Measurements from ENCODE around the gene MEI4.

The MEI4 gene

DNA sequence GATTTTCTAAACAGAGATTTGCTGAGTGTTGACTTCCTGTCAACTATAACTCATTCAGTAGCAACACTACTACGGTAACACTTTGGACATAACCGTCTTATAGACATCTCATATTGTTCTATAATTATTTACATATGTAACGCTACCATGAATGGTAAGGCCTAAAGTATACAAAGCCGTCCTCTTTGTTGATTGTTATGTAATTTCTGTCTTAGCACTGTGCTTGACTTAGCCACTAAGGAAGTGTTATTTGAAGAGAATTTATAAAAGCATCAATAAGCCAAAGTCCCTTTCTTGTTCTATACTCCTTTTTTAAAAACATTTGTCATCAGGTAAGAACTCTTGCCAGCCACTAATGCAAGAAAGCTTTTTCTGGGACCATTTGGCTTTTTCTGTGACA, 240.6 kb downstream of the MEI4 start:
- no peaks in the 10 kb centered on the region for H3K27me3 Mint-ChIP-seq
- H3K9me3 Mint-ChIP-seq = peaks cover 30% of the 10 kb centered on the region
- no peaks in the 10 kb centered on the region for H3K4me1 Mint-ChIP-seq (ENCODE audit: low read depth)
- no peak for DNase-seq
- H3K4me3 Mint-ChIP-seq = no peak overlapping the region
- no peaks in the 10 kb centered on the region for H3K36me3 Mint-ChIP-seq (ENCODE audit: low read depth)
- no peak overlapping the region for H3K27ac Mint-ChIP-seq

DNA sequence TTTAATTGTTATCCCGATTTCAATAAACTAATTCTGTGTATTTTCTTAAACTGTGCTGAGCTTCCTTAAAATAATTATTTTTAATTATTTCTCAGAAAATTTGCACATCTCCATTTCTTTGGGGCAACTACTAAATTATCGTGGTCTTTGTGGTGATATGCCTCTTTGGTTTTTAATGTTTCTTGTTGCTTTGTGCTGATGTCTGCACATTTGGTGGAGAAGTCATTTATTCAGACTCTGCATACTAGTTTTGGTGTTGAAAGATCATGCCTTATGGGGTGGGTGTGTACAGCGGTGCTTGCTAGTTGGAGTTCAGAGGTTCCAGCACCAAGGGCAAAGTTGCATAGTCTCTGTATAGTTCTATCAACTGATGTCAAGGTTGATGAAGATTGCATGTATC, 253.2 kb downstream of the MEI4 start:
- no peaks in the 10 kb centered on the region for H3K36me3 Mint-ChIP-seq (ENCODE audit: low read depth)
- peaks cover 6% of the 10 kb centered on the region for H3K9me3 Mint-ChIP-seq
- no peak overlapping the region for H3K27ac Mint-ChIP-seq
- DNase-seq = no peak
- no peak overlapping the region for H3K4me3 Mint-ChIP-seq
- no peaks in the 10 kb centered on the region for H3K27me3 Mint-ChIP-seq
- no peaks in the 10 kb centered on the region for H3K4me1 Mint-ChIP-seq (ENCODE audit: low read depth)

DNA sequence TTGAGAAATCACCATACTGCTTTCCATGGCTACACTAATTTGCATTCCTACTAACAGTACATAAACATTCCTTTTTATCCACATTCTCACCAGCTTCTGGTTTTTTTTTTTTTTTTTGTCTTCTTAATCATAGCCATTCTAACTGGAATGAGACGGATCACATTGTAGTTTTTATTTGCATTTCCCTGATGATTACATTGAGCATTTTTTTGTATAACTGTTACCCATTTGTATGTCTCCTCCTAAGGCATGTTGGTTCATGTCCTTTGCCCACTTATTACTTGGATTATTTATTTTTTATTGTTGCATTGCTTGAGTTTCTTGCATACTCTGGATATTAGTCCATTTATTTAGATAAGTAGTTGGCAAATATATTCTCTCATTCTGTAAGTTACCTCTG, 258.0 kb downstream of the MEI4 start:
- no peaks in the 10 kb centered on the region for H3K36me3 Mint-ChIP-seq (ENCODE audit: low read depth)
- no peaks in the 10 kb centered on the region for H3K27me3 Mint-ChIP-seq
- DNase-seq = no peak
- H3K4me1 Mint-ChIP-seq (ENCODE audit: low read depth) = no peaks in the 10 kb centered on the region
- H3K27ac Mint-ChIP-seq = no peak overlapping the region
- H3K4me3 Mint-ChIP-seq = no peak overlapping the region
- H3K9me3 Mint-ChIP-seq = peaks cover 18% of the 10 kb centered on the region

DNA sequence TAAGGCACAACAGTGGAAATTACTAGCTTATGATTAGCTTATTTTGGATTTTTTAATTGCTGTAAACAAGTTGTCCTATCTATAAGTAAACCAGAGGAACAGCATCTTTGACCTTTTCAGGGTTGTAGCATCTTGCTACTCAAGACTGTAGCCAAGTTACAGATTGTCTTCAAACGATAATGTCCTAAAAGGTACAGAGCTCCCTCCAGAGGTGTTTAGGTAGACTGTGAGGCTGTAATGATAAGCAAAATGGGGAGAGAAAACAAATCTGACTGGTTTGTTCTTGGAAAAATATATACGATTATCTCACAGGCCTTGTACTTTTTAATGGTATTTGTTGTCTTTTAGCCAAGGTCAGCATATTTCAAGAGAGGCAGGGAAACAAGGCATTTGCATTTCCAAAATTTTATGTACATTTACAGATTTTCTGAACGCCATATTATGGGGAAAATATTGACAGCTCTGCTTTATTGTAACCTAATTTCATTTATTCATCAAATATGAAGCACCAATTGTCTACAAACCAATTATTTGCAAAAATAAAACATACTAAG, 273.4 kb downstream of the MEI4 start:
- Mint-ChIP-seq H3K36me3 (ENCODE audit: low read depth) (no peaks in the 10 kb centered on the region), H3K9me3 (peaks cover 14% of the 10 kb centered on the region), H3K4me1 (ENCODE audit: low read depth) (no peaks in the 10 kb centered on the region), H3K27me3 (no peaks in the 10 kb centered on the region), H3K27ac (no peak overlapping the region), H3K4me3 (no peak overlapping the region)
- no peak for DNase-seq

DNA sequence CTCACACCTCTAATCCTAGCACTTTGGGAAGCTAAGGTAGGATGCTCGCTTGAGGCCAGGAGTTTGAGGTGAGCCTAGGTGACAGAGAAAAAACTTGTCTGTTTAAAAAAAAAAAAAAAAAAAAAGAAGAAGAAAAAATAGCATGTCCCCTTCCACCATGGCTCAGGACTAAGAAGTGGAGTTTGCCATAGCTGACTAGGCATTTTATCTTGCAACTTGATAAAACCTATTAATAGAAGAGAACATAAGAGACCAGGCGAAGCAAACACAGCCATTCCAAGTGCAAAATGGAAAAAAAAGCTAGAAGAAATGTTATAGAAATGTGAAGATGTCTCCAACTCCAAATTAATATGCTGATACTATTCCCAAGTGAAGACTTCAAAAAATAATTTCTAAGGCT, 277.5 kb downstream of the MEI4 start:
- Mint-ChIP-seq H3K9me3 (peaks cover 14% of the 10 kb centered on the region), H3K27me3 (no peaks in the 10 kb centered on the region), H3K4me1 (ENCODE audit: low read depth) (no peaks in the 10 kb centered on the region), H3K36me3 (ENCODE audit: low read depth) (no peaks in the 10 kb centered on the region), H3K27ac (no peak overlapping the region), H3K4me3 (no peak overlapping the region)
- DNase-seq = no peak

DNA sequence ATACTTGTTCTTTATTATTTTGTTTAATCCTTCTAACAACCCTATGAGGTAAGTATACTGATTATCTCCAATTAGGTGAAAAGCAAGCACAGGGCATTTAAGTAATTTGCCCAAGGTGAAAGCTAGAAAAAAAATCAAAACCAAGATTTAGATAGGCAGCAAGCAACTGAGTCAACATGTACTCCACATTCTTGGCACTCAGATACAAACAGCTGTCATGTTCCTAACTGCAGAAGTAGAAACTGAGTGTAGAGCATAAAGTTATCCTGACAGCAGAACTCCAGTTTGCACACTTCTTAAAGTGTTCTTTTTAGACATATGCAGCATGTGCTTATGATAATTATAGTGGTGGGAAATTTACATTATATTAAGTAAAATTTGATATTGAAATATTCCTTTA, 278.1 kb downstream of the MEI4 start:
- Mint-ChIP-seq H3K27ac (no peak overlapping the region), H3K36me3 (ENCODE audit: low read depth) (no peaks in the 10 kb centered on the region), H3K4me3 (no peak overlapping the region), H3K27me3 (no peaks in the 10 kb centered on the region), H3K4me1 (ENCODE audit: low read depth) (no peaks in the 10 kb centered on the region), H3K9me3 (peaks cover 13% of the 10 kb centered on the region)
- DNase-seq = no peak

DNA sequence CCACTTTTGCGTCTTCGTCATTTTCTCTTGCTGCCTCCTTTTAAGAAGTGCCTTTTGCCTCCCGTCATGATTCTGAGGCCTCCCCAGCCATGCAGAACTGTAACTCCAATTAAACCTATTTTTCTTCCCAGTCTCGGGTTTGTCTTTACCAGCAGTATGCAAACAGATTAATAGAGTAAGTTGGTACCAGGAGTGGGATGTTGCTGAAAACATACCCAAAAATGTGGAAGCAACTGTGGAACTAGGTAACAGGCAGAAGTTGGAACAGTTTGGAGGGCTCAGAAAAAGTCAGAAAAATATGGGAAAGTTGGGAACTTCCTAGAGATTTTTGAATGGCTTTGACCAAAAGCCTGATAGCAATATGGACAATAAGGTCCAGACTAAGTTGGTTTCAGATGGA, 309.2 kb downstream of the MEI4 start:
- Mint-ChIP-seq H3K27me3 (no peaks in the 10 kb centered on the region), H3K9me3 (peaks cover 26% of the 10 kb centered on the region), H3K4me3 (no peak overlapping the region), H3K27ac (no peak overlapping the region), H3K36me3 (ENCODE audit: low read depth) (no peaks in the 10 kb centered on the region), H3K4me1 (ENCODE audit: low read depth) (no peaks in the 10 kb centered on the region)
- no peak for DNase-seq

DNA sequence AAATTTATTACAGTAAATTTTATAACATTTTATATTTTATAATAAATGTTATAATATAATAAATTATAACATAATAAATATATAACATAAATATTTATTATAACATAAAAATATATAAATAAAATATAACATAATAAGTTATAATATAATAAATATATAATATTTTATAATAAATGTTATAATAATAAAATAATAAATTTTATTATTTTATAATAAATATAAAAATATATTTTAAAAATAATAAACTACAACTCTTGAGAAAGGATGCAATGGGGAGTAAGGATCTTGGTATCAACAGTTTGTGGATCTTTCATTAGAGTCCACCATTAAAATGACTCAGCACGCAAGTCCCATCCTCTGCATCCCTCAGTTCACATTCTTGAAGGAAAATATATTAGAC, 312.6 kb downstream of the MEI4 start:
- Mint-ChIP-seq H3K4me3 (no peak overlapping the region), H3K36me3 (ENCODE audit: low read depth) (no peaks in the 10 kb centered on the region), H3K27ac (no peak overlapping the region), H3K4me1 (ENCODE audit: low read depth) (no peaks in the 10 kb centered on the region), H3K9me3 (peaks cover 21% of the 10 kb centered on the region), H3K27me3 (no peaks in the 10 kb centered on the region)
- DNase-seq = no peak

DNA sequence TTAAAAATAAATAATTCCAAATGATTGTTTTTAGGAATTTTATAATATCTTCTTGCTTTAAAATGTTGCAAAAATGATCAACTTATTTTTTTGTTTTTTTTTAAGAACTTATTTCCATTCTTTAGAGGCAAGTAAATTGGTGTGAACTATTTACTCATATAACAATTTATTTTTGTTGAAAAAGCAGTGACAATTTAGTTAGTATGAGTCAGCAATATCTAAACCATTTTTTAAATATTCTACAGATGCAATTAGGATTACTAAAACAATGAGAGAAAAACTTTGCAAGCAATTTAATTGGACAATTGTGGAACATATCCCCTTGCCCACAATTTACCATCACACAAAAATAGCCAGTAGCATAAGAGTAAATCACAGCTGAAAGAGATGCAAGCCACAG, 319.5 kb downstream of the MEI4 start:
- Mint-ChIP-seq H3K27ac (no peak overlapping the region), H3K4me3 (no peak overlapping the region), H3K4me1 (ENCODE audit: low read depth) (no peaks in the 10 kb centered on the region), H3K27me3 (no peaks in the 10 kb centered on the region), H3K9me3 (peaks cover 5% of the 10 kb centered on the region), H3K36me3 (ENCODE audit: low read depth) (no peaks in the 10 kb centered on the region)
- no peak for DNase-seq

Data from activated T-cell treated with anti-CD3 and anti-CD28 coated beads, Interleukin-2, amount 50 U/mL, for 24 hours (primary cell).